AG04450 (cell line): ENCODE results near the gene EDIL3. TPM values are rescaled to one million over a fixed set of nuclear protein-coding genes. Genes with fewer than 3 reads are reported as not detected.

Experiments used
- CTCF ChIA-PET: fragments of 300-600, 350-600 bp; formaldehyde crosslinking; extraction: SDS; loops from one replicate; lab custom pipeline; 2022; ENCODE audit warnings: antibody characterized with exemption, inconsistent platforms; lab: Charles Lee
- POLR2A ChIA-PET: fragments of 350-600 bp; formaldehyde crosslinking; extraction: SDS; loops from one replicate; lab custom pipeline; 2021; ENCODE audit warnings: antibody characterized with exemption, inconsistent platforms; lab: Yijun Ruan, JAX
- DNase-seq: peaks from one replicate; pipeline ENCODE4 v3.0.0-alpha.2; 2011; ENCODE audit warnings: low read depth, low spot score
- H3K27ac ChIP-seq: one replicate; pipeline ENCODE4 v1.5.1; 2012; ENCODE audit warnings: low read depth, low read length, control low read depth
- H3K27me3 ChIP-seq: one replicate; pipeline ENCODE4 v1.6.0; 2012; ENCODE audit warnings: low read length; ENCODE audit not compliant: control insufficient read depth, insufficient read depth
- H3K4me3 ChIP-seq: 2 replicates; pipeline ENCODE4 v1.5.1; 2011; ENCODE audit warnings: mild to moderate bottlenecking, low read depth, low read length, control low read depth
- H3K9me3 ChIP-seq: 2 replicates; pipeline ENCODE4 v1.5.1; 2012; ENCODE audit warnings: low read length; ENCODE audit not compliant: control insufficient read depth, insufficient read depth
- polyA plus RNA-seq: library from polyadenylated mRNA; depleted of rRNA; stranded (reverse); fragments of >200 nt; gene quantifications from 2 replicates; pipeline ENCODE4 v1.2.3, GENCODE V29; 2011
- TF ChIP-seq, protein P1 (sequence below): IDR thresholded peaks from 2 replicates; pipeline ENCODE4 v1.5.1; 2011; ENCODE audit warnings: low read depth, low read length, control low read depth, inconsistent platforms

EDIL3 gene
- polyA plus RNA-seq, 1 experiment = 61.9 TPM

- ChIA-PET POLR2A (no interaction called here), CTCF (no interaction called here)
- no peak overlapping the region for H3K27ac ChIP-seq
- DNase-seq = no peak
- H3K27me3 ChIP-seq = no peaks in the 10 kb centered on the region
- no peaks in the 10 kb centered on the region for H3K9me3 ChIP-seq
- TF ChIP-seq, protein P1, sequence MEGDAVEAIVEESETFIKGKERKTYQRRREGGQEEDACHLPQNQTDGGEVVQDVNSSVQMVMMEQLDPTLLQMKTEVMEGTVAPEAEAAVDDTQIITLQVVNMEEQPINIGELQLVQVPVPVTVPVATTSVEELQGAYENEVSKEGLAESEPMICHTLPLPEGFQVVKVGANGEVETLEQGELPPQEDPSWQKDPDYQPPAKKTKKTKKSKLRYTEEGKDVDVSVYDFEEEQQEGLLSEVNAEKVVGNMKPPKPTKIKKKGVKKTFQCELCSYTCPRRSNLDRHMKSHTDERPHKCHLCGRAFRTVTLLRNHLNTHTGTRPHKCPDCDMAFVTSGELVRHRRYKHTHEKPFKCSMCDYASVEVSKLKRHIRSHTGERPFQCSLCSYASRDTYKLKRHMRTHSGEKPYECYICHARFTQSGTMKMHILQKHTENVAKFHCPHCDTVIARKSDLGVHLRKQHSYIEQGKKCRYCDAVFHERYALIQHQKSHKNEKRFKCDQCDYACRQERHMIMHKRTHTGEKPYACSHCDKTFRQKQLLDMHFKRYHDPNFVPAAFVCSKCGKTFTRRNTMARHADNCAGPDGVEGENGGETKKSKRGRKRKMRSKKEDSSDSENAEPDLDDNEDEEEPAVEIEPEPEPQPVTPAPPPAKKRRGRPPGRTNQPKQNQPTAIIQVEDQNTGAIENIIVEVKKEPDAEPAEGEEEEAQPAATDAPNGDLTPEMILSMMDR = no peak
- no peak overlapping the region for H3K4me3 ChIP-seq
Measured at GRCh38 chr5:84373506-84373905, 11.2 kb downstream of the EDIL3 start.

DNA sequence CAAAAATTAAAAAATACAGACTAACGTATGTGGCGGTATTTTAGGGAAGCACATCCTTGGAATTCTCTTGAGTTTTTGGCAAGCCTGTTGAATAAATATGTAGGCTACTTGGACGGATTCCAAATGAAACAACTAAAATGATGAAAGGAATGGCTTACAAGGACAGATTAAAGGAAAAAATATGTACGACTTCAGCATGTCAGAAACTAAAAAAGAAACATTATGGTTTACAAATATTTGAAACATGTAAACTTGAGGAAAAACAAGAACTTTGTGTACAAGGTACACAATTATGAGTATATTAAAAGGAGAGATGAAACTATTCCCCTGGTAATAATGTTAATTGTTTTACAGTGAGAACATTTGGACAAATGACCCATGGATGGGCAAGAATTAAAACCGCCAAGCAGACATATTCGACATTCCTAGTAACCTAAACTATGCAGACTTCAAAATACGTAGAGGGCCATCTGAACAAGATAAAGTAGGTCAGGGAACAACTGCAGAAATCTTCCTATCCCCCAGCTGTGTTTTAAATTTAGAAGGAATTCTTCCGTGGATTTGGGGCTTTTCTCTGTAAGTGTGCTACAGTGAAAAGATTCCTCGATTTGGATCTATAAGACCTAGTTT, 12.5 kb downstream of the EDIL3 start:
- TF ChIP-seq, protein P1 = no peak
- POLR2A ChIA-PET = interaction anchor here (1.7 kb wide), 1 partner anchor 11 kb away, joined by 4 read pairs; no protein-coding TSS in a partner anchor
- H3K27ac ChIP-seq = no peak overlapping the region
- CTCF ChIA-PET = interaction anchor here (1.1 kb wide), 1 partner anchor 9 kb away, joined by 3 read pairs; no protein-coding TSS in a partner anchor
- no peak overlapping the region; the same call in 1 of the 2 replicates for H3K4me3 ChIP-seq
- no peaks in the 10 kb centered on the region for H3K27me3 ChIP-seq
- H3K9me3 ChIP-seq = no peaks in the 10 kb centered on the region
- no peak for DNase-seq

DNA sequence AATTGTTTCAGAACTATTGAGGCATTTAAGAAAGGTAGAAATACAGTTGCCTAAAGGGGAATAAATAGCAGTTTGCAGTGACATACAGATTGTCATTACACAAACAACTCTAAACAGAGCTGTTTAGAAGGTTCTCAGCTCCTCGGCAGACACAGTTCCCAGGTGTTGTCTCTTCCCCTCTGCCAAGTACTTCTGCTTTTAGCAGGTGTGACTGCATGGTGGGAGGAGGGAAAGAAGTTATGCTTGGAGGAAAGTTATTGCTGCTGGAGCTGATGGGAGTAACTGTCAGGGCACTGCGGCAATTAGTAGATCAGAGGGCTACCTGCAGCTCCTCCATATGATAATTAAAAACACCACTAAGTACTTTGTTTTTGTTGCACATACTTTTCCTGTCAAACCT, 14.5 kb downstream of the EDIL3 start:
- DNase-seq = no peak
- H3K27ac ChIP-seq = no peak overlapping the region
- TF ChIP-seq, protein P1 = no peak
- H3K4me3 ChIP-seq = no peak overlapping the region
- ChIA-PET POLR2A (no interaction called here), CTCF (interaction anchor here (1.5 kb wide), 1 partner anchor 9 kb away, joined by 4 read pairs; no protein-coding TSS in a partner anchor)
- no peaks in the 10 kb centered on the region for H3K27me3 ChIP-seq
- H3K9me3 ChIP-seq = no peaks in the 10 kb centered on the region

GRCh38 chr5:84364043-84364442, 20.6 kb downstream of the EDIL3 start:
- no peak overlapping the region for H3K27ac ChIP-seq
- no peaks in the 10 kb centered on the region for H3K9me3 ChIP-seq
- TF ChIP-seq, protein P1 = no peak
- CTCF ChIA-PET = no interaction called here
- H3K27me3 ChIP-seq = no peaks in the 10 kb centered on the region
- no peak for DNase-seq
- H3K4me3 ChIP-seq = no peak overlapping the region
- POLR2A ChIA-PET = no interaction called here

- H3K4me3 ChIP-seq = no peak overlapping the region
- POLR2A ChIA-PET = no interaction called here
- no peak overlapping the region for H3K27ac ChIP-seq
- TF ChIP-seq, protein P1 = no peak
- CTCF ChIA-PET = no interaction called here
- H3K27me3 ChIP-seq = no peaks in the 10 kb centered on the region
- no peaks in the 10 kb centered on the region for H3K9me3 ChIP-seq
- DNase-seq = no peak
Measured at GRCh38 chr5:84362061-84362720, 22.5 kb downstream of the EDIL3 start.
